ENCODE results near the gene PRSS57.

DNA sequence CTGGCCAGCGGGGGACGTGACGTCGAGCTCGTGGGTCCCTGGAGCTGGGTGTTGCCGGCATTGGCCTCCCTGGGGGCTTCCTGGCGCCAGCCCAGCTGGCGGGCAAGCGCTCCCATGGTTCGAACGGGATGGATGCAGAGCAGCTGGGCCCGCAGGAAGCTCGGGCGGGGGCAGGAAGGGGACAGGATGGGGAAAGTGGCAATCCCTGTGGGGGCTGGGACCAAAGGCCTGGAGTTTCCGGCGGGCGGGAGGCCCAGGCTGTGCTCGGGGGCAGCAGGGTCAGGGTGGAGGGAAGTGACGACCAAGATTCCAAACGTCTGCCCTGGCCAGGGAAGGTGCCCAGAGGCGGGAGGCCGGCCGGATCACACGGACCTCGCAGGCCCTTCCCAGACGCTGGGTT lies 32.8 kb upstream of the PRSS57 start:
- TF ChIP-seq, protein P1, sequence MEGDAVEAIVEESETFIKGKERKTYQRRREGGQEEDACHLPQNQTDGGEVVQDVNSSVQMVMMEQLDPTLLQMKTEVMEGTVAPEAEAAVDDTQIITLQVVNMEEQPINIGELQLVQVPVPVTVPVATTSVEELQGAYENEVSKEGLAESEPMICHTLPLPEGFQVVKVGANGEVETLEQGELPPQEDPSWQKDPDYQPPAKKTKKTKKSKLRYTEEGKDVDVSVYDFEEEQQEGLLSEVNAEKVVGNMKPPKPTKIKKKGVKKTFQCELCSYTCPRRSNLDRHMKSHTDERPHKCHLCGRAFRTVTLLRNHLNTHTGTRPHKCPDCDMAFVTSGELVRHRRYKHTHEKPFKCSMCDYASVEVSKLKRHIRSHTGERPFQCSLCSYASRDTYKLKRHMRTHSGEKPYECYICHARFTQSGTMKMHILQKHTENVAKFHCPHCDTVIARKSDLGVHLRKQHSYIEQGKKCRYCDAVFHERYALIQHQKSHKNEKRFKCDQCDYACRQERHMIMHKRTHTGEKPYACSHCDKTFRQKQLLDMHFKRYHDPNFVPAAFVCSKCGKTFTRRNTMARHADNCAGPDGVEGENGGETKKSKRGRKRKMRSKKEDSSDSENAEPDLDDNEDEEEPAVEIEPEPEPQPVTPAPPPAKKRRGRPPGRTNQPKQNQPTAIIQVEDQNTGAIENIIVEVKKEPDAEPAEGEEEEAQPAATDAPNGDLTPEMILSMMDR (IDR thresholded peaks at IDR 0.05; ENCODE audit: insufficient read depth, low read length) = no peak
- TF ChIP-seq POLR2AphosphoS5 (IDR thresholded peaks at IDR 0.05; ENCODE audit: low read depth) (no peak), GABPA (IDR thresholded peaks at IDR 0.05; ENCODE audit: low read depth) (no peak), SPI1 (IDR thresholded peaks at IDR 0.05; ENCODE audit: borderline replicate concordance, low read depth) (no peak)
- TF ChIP-seq, protein P2, sequence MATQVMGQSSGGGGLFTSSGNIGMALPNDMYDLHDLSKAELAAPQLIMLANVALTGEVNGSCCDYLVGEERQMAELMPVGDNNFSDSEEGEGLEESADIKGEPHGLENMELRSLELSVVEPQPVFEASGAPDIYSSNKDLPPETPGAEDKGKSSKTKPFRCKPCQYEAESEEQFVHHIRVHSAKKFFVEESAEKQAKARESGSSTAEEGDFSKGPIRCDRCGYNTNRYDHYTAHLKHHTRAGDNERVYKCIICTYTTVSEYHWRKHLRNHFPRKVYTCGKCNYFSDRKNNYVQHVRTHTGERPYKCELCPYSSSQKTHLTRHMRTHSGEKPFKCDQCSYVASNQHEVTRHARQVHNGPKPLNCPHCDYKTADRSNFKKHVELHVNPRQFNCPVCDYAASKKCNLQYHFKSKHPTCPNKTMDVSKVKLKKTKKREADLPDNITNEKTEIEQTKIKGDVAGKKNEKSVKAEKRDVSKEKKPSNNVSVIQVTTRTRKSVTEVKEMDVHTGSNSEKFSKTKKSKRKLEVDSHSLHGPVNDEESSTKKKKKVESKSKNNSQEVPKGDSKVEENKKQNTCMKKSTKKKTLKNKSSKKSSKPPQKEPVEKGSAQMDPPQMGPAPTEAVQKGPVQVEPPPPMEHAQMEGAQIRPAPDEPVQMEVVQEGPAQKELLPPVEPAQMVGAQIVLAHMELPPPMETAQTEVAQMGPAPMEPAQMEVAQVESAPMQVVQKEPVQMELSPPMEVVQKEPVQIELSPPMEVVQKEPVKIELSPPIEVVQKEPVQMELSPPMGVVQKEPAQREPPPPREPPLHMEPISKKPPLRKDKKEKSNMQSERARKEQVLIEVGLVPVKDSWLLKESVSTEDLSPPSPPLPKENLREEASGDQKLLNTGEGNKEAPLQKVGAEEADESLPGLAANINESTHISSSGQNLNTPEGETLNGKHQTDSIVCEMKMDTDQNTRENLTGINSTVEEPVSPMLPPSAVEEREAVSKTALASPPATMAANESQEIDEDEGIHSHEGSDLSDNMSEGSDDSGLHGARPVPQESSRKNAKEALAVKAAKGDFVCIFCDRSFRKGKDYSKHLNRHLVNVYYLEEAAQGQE (IDR thresholded peaks at IDR 0.05; ENCODE audit: insufficient replicate concordance, low read depth) = no peak
